ENCODE measurements around the gene VSTM4.

The VSTM4 gene

DNA sequence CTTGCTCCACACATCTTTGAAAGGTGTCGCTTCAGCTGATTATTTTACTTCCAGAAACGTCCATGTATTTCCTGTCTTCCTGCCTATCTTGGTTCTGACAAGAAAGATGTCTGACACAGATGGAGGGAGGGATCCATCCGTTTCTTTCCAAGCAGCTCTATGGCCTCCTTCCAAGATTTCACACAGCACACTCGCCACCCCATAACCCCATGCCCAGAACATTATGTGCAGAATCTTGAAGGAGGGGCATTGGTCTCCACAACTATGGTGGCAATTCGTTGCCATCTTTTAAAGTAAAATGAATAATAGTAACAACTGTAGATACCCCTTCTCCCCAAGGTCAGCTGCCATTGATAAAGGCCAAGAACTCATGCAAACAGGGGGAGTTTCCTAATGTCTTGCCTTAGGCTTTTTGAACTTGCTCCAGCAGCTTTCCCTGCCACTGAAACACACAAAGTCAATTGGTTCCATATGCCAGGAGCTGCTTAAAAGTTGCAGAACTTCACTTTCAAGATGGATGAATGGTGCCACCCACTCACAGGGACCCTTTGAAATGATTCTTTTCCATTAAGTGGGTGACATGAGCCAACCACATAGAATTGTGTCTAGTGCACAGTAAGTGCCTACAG is 60.0 kb downstream of the VSTM4 start:
- Histone ChIP-seq H3K27me3 (ENCODE audit: insufficient read depth, low read depth, severe bottlenecking) (peaks cover 16% of the 10 kb centered on the region), H3K9me3 (ENCODE audit: severe bottlenecking) (no peaks in the 10 kb centered on the region), H3K27ac (no peak overlapping the region), H3K4me3 (ENCODE audit: low read depth, low read length) (no peak overlapping the region), H3K36me3 (no peaks in the 10 kb centered on the region)
- TF ChIP-seq, protein P1, sequence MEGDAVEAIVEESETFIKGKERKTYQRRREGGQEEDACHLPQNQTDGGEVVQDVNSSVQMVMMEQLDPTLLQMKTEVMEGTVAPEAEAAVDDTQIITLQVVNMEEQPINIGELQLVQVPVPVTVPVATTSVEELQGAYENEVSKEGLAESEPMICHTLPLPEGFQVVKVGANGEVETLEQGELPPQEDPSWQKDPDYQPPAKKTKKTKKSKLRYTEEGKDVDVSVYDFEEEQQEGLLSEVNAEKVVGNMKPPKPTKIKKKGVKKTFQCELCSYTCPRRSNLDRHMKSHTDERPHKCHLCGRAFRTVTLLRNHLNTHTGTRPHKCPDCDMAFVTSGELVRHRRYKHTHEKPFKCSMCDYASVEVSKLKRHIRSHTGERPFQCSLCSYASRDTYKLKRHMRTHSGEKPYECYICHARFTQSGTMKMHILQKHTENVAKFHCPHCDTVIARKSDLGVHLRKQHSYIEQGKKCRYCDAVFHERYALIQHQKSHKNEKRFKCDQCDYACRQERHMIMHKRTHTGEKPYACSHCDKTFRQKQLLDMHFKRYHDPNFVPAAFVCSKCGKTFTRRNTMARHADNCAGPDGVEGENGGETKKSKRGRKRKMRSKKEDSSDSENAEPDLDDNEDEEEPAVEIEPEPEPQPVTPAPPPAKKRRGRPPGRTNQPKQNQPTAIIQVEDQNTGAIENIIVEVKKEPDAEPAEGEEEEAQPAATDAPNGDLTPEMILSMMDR (IDR thresholded peaks at IDR 0.05; ENCODE audit: low read depth, low read length): no peak
- DNase-seq: no peak

DNA sequence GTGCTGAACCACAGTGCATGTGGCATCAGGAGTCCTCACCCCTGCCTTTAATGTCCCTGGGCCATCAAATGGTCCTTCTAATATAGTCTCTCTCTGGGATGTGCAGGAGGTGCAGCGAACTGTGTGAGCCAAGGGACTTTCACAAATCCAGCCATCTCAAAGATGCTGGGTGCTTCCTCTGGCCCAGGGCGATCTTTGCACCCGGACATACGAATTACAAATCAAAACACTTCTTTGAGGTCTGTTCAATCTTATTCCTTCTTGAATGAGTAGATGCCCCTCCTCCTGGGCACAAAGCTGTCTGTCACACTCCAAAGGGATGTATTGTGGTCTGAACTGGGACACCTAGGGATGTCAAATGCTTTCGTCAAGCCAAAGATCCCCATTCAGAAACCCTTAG is 60.6 kb downstream of the VSTM4 start:
- no peaks in the 10 kb centered on the region for H3K9me3 ChIP-seq (ENCODE audit: severe bottlenecking)
- no peak overlapping the region for H3K4me3 ChIP-seq (ENCODE audit: low read depth, low read length)
- no peaks in the 10 kb centered on the region for H3K36me3 ChIP-seq
- no peak overlapping the region for H3K27ac ChIP-seq
- no peak for DNase-seq
- TF ChIP-seq, protein P1 (IDR thresholded peaks at IDR 0.05; ENCODE audit: low read depth, low read length): no peak
- H3K27me3 ChIP-seq (ENCODE audit: insufficient read depth, low read depth, severe bottlenecking): peaks cover 16% of the 10 kb centered on the region

DNA sequence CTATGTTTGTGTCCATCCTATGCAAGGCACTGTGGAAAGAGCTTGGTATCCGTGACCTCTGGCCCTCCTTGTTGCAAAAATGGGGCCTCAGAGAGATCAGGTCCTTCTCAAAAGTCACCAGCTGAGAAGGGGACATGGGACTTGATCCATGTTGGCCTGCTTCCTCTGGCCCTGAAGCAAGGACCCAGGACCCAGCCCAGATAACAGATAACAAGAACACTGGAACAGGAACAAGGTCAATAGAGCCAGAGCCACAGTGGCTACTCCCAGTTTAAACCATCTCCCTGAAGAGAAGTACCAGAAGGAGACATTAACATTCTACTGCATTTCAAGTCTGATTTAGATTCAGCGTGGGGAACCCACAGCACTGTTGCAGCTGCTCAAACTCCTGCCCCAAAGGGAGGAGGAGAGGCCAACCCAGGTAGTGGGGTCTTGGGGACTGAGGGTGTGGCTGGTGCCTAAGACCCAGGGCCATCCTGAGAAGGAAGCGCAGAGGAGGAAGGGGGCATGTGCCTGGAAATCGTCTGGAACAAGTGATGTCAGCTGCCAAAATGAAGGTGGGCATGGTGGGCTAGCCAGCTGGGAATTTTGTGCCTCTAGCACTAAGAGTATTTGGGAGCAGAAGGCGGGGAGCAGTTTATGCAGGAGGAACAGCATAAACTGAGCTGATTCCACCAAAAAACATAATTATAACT is 61.2 kb downstream of the VSTM4 start:
- no peak overlapping the region for H3K27ac ChIP-seq
- no peak for DNase-seq
- H3K36me3 ChIP-seq: no peaks in the 10 kb centered on the region

DNA sequence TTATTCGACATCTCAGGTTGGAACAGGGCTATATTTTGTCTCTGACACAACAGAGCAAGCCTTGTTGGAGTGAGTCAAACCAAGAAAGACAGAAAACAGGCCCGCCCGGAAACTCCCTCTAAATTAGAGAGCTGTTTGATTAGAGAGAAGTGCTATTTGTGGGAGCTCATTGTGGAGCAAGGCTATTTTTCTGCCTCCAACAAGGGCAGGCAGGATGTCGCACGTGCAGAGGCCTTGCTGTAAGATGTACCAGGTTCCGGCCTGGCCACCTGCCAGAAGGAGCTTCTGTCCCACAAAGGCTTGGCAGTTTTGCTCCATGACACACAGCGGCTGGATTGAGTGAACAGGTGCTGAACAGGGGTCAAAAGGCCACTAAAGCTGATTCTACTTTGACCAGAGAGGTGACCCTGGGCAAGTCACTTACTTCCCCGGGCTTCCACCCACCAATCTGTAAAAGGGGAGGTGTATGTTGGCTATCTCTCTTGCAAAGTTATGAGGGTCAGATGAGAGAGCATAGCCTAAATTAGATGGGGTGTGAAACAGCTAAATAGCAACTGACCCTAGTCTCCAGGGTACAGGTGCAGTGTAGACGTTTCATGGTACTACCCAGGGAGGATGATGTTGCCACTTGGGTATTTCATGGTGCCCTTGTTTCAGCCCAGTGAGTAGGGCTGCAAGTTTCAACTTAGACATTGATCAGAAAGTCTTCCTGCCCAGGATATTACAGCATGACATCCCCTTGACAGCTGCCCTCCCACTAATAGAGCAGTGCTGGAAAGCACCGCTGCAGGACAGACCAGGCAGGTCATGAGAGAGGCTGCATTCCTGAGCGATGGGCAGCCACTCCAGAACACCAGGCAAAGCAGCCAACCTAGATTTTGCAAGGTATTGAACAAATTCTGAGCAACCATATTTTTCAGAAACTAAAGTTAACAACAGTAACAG is 62.0 kb downstream of the VSTM4 start:
- no peak for DNase-seq
- H3K9me3 ChIP-seq (ENCODE audit: severe bottlenecking): no peaks in the 10 kb centered on the region
- H3K36me3 ChIP-seq: no peaks in the 10 kb centered on the region
- H3K4me3 ChIP-seq (ENCODE audit: low read depth, low read length): no peak overlapping the region
- peaks cover 16% of the 10 kb centered on the region for H3K27me3 ChIP-seq (ENCODE audit: insufficient read depth, low read depth, severe bottlenecking)
- no peak overlapping the region for H3K27ac ChIP-seq
- TF ChIP-seq, protein P1 (IDR thresholded peaks at IDR 0.05; ENCODE audit: low read depth, low read length): no peak

More for the DNA sequence above, 61.2 kb downstream of the VSTM4 start:
- Histone ChIP-seq H3K4me3 (ENCODE audit: low read depth, low read length) (no peak overlapping the region), H3K27me3 (ENCODE audit: insufficient read depth, low read depth, severe bottlenecking) (peaks cover 16% of the 10 kb centered on the region), H3K9me3 (ENCODE audit: severe bottlenecking) (no peaks in the 10 kb centered on the region)
- TF ChIP-seq, protein P1 (IDR thresholded peaks at IDR 0.05; ENCODE audit: low read depth, low read length): no peak

DNA sequence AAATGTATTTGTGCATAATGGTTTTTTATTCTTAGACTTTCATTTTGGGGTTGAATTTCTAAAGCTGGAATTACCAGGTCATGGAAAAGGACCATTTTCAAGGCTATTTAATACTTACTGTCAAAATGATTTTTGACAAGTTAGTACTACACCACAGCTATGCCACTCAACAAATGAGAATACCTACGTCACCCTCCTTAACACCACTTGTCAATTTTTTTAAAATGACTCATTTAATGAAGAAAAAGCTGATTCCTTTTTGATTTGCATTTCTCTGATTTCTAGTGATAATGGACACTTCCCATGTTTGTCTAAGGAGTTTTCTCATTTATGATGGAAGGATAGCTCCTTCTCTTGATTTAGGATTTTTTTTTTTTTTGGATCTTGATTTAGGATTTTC is 63.3 kb downstream of the VSTM4 start:
- H3K4me3 ChIP-seq (ENCODE audit: low read depth, low read length): no peak overlapping the region
- no peaks in the 10 kb centered on the region for H3K36me3 ChIP-seq
- H3K27ac ChIP-seq: no peak overlapping the region
- H3K27me3 ChIP-seq (ENCODE audit: insufficient read depth, low read depth, severe bottlenecking): peaks cover 16% of the 10 kb centered on the region
- no peak for DNase-seq
- no peaks in the 10 kb centered on the region for H3K9me3 ChIP-seq (ENCODE audit: severe bottlenecking)
- TF ChIP-seq, protein P1 (IDR thresholded peaks at IDR 0.05; ENCODE audit: low read depth, low read length): no peak

Measured in WERI-Rb-1 (cell line).